Measurements from ENCODE around the gene PAX2.

DNA sequence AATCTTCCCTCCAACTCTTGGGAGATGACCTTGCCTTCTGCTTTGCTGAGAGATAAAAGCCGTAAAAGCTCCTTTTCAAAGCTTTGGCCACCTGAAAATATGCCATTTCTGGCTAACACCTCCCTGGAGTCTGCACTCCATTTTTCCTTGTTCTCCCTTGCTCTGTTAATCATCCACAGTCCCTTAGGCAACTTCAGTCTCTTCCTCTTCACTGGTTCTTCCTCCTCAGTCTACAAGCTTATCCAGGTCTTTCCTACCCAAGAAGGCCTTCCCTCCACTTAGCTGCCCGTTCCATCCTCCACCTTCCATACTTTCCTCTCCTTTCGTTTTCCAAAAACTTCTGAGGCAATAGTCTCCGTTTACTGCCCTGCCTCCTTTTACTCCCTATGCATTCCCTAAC, 30.5 kb downstream of the PAX2 start:
- TF ChIP-seq CTCF (IDR thresholded peaks at IDR 0.05) = no peak
- TF ChIP-seq EZH2 (IDR thresholded peaks at IDR 0.05) = no peak
- TF ChIP-seq EZH2phosphoT487 (IDR thresholded peaks at IDR 0.05) = no peak
